Calu3 (cell line): ENCODE data around the gene SMPD3. TPM values are rescaled to one million over a fixed set of nuclear protein-coding genes. Genes with fewer than 3 reads are reported as not detected.

ENCODE experiments used
- BruUV-seq: library from RNA; stranded (reverse); fragments of 400-500 nt; replicated peaks from 2 replicates; lab custom pipeline; 2021; lab: Mats Ljungman, UMichigan
- CTCF ChIA-PET: fragments of 300-600 bp; sonication (Branson Sonifier 250); formaldehyde crosslinking; loops from one replicate; lab custom pipeline; 2022; ENCODE audit warnings: antibody characterized with exemption; lab: Charles Lee
- DNase-seq: peaks from one replicate; pipeline ENCODE4 v3.0.0; 2022
- H3K27ac Mint-ChIP-seq: one replicate; pipeline ENCODE4 v1.8.0; 2022; ENCODE audit warnings: mixed read lengths; ENCODE audit not compliant: unreplicated experiment
- H3K27me3 Mint-ChIP-seq: one replicate; pipeline ENCODE4 v1.8.0; 2022; ENCODE audit warnings: mixed read lengths; ENCODE audit not compliant: unreplicated experiment
- H3K36me3 Mint-ChIP-seq: one replicate; pipeline ENCODE4 v1.8.0; 2022; ENCODE audit warnings: mild to moderate bottlenecking, moderate library complexity, mixed read lengths; ENCODE audit not compliant: insufficient read depth, unreplicated experiment
- H3K4me1 Mint-ChIP-seq: one replicate; pipeline ENCODE4 v1.8.0; 2022; ENCODE audit warnings: mild to moderate bottlenecking, low read depth, mixed read lengths; ENCODE audit not compliant: unreplicated experiment
- H3K4me3 Mint-ChIP-seq: one replicate; pipeline ENCODE4 v1.8.0; 2022; ENCODE audit warnings: mild to moderate bottlenecking, low read depth, moderate library complexity, mixed read lengths; ENCODE audit not compliant: unreplicated experiment
- H3K9me3 Mint-ChIP-seq: one replicate; pipeline ENCODE4 v1.8.0; 2022; ENCODE audit warnings: low read depth, mixed read lengths; ENCODE audit not compliant: unreplicated experiment
- intact Hi-C: fragments of 100-400 bp; cut with micrococcal nuclease; formaldehyde crosslinking; loops from one replicate; pipeline ENCODE4 v1.10.0; 2022; ENCODE audit not compliant: unreplicated experiment
- total RNA-seq: library from RNA; stranded (reverse); gene quantifications from 2 replicates; pipeline ENCODE4 v1.2.3, GENCODE V29; 2022
- TF ChIP-seq, protein P1 (sequence below): fragments of 200-600 bp; IDR thresholded peaks from one replicate; pipeline ENCODE4 v1.8.0; 2022; ENCODE audit warnings: antibody characterized with exemption; ENCODE audit not compliant: unreplicated experiment

The SMPD3 gene
- total RNA-seq, 1 experiment from 2014 or later, result 0.42 TPM

DNA sequence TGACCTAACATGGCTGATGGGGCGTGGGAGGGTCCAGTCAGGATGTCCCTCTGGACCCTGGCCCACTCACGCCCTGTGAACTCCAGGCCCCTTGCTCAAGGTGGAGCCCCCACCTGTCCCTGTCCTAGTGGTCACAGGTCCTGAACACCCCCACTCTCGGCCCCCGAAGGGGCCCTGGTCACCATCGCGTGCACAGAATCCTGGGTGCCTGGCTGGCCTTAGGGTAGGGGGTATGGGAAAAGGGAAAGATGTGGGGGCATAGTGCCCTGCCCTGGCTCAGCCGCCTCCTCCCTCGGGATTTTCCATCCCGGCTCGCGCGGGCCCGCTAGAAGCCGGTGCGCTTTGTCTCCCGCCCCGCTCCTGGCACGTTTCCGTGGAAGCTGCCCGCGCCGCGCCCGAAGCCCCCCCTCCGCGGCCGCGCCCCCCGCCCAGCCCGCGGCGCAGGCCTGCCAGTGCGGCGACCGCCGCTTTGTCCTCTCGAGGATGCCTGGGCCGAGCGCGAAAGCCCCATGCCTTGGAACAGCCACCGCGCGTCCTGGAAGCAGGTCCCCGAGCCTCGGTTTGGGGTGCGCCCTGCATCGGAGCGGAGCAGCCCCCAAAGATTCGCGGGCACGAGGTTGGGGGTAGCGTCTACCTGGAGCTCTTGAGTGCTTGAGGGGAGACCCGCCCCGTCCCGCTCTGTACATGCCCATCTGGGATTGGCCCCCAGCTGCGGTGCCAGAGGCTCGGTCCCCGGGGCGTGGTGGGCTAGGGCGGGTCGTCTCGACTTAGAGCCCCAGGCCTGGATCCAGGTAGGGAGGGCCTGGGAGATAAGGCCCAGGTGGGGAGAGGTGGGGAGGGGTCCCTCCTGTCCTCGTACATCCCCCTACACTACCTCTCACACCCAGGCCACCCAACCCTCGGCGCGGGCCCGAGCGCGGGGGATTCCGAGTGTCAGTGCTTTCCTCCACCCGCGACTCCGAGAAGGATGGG lies 1.3 kb downstream of the SMPD3 start:
- Mint-ChIP-seq H3K27me3 (peaks cover 67% of the 10 kb centered on the region), H3K4me1 (peaks cover 16% of the 10 kb centered on the region), H3K9me3 (no peaks in the 10 kb centered on the region), H3K36me3 (peaks cover 12% of the 10 kb centered on the region), H3K4me3 (no peak overlapping the region), H3K27ac (no peak overlapping the region)
- DNase-seq, result no peak
- TF ChIP-seq, protein P1, sequence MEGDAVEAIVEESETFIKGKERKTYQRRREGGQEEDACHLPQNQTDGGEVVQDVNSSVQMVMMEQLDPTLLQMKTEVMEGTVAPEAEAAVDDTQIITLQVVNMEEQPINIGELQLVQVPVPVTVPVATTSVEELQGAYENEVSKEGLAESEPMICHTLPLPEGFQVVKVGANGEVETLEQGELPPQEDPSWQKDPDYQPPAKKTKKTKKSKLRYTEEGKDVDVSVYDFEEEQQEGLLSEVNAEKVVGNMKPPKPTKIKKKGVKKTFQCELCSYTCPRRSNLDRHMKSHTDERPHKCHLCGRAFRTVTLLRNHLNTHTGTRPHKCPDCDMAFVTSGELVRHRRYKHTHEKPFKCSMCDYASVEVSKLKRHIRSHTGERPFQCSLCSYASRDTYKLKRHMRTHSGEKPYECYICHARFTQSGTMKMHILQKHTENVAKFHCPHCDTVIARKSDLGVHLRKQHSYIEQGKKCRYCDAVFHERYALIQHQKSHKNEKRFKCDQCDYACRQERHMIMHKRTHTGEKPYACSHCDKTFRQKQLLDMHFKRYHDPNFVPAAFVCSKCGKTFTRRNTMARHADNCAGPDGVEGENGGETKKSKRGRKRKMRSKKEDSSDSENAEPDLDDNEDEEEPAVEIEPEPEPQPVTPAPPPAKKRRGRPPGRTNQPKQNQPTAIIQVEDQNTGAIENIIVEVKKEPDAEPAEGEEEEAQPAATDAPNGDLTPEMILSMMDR, result no peak
- no TSS peak for BruUV-seq
- intact Hi-C loops, result loop anchor here (5.0 to 10.0 kb wide), 2 partner anchors 50 to 68 kb away; no protein-coding TSS in a partner anchor
- CTCF ChIA-PET, result no interaction called here

DNA sequence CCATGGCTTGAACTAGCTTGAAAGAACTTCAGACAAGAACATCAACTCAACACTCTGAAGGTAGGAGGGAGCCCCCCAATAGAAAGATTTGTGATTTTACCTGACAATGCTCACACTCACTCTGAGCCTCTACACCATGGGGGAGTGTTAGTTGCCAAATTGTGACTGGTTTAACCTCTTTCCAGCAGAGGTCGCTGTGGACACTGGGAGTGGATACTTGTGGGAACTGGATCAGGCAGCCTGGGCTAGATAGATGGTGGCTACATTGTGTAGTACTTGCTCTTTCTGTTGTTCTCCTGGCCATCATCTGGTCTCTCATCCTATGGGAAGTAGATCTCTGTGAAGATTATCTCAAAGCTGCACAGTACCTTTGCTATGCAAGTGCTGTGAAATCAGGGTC lies 2.9 kb downstream of the SMPD3 start:
- CTCF ChIA-PET, result no interaction called here
- peak; percentile 65 for DNase-seq

DNA sequence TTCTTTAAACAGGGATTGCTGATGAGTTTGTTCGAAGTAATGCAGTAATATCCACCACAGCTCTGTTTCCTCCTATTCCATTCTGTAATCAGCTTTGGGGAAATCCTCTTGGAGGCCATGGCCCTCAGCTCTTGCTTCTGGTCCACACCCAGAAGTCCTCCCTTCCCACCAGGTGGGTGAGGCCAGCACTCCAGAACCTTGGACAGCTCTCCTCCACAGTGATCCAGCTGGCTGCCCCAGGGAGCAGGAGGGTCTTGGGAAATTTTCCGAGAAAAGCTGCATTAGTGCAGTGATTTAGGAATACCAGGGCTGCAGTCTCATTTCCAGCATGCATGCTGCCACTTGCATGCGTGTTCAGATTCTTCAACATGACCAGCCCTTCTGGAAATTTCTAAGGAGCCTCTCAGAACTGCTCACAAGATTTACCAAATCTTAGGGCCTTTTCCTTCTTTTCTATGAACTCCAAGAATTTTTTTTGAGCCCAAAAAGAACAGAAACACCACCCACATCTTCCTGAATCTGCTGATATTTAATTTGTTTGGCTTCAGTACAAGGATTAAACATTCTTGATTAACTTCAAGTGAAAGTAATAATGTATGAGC lies 4.2 kb downstream of the SMPD3 start:
- no TSS peak for BruUV-seq
- Mint-ChIP-seq H3K9me3 (no peaks in the 10 kb centered on the region), H3K27ac (no peak overlapping the region), H3K4me1 (peaks cover 13% of the 10 kb centered on the region), H3K27me3 (peaks cover 95% of the 10 kb centered on the region), H3K36me3 (peaks cover 12% of the 10 kb centered on the region), H3K4me3 (no peak overlapping the region)
- peak; percentile 70 for DNase-seq
- TF ChIP-seq, protein P1, result no peak
- intact Hi-C loops, result loop anchor here (10.0 kb wide), 1 partner anchor 71 kb away; no protein-coding TSS in a partner anchor
- CTCF ChIA-PET, result interaction anchor here (0.5 to 1.1 kb wide), 3 partner anchors 28 to 756 kb away, joined by 4 to 6 read pairs (median 4); no protein-coding TSS in a partner anchor

More for the DNA sequence above, 2.9 kb downstream of the SMPD3 start:
- intact Hi-C loops, result loop anchor here (5.0 to 10.0 kb wide), 2 partner anchors 48 to 69 kb away; no protein-coding TSS in a partner anchor
- no peak overlapping the region for H3K27ac Mint-ChIP-seq
- TF ChIP-seq, protein P1, result peak; percentile 59
- peaks cover 12% of the 10 kb centered on the region for H3K36me3 Mint-ChIP-seq
- no peaks in the 10 kb centered on the region for H3K9me3 Mint-ChIP-seq
- H3K4me1 Mint-ChIP-seq, result peaks cover 16% of the 10 kb centered on the region
- no TSS peak for BruUV-seq
- H3K4me3 Mint-ChIP-seq, result no peak overlapping the region
- H3K27me3 Mint-ChIP-seq, result peaks cover 82% of the 10 kb centered on the region

DNA sequence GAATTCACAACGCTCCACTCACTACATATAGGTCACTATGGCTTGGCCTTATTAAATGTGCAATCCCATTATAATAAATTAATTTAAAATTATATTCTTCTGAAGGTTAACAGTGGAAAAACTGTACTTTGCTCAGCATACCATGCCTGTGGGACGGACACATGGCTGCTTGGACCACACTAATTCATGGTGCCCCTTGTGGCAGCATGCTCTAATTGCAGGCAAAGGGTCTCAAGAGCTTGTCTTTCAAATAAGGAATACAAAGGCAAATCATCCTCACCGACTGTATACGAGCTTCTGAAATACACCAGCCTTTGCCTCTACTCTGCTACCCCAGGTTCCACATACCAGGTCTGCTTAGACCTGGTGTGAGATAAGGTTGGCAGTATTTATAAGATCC lies 11.7 kb downstream of the SMPD3 start:
- Mint-ChIP-seq H3K36me3 (no peaks in the 10 kb centered on the region), H3K27ac (no peak overlapping the region), H3K27me3 (peaks cover 51% of the 10 kb centered on the region), H3K4me3 (no peak overlapping the region), H3K9me3 (peaks cover 4% of the 10 kb centered on the region), H3K4me1 (no peaks in the 10 kb centered on the region)
- intact Hi-C loops, result no loop called here
- TF ChIP-seq, protein P1, result peak; percentile 29
- no TSS peak for BruUV-seq
- no peak for DNase-seq
- CTCF ChIA-PET, result no interaction called here
